Activated CD8-positive, alpha-beta T cell treated with anti-CD3 and anti-CD28 coated beads for 36 hours (primary cell): Measurements from ENCODE around the gene GKN2. TPM values are rescaled to one million over a fixed set of nuclear protein-coding genes. Genes with fewer than 3 reads are reported as not detected.

Experiments
- ATAC-seq: fragments of 200-7000 bp; cut with Tn5 transposase; one replicate; pipeline ENCODE4 v1.10.0; 2021; ENCODE audit warnings: mild to moderate bottlenecking, moderate library complexity
- CTCF ChIA-PET: fragments of 350-600 bp; sonication (Branson Sonifier 250); formaldehyde crosslinking; loops from one replicate; lab custom pipeline; 2021; ENCODE audit warnings: antibody characterized with exemption; lab: Charles Lee
- POLR2A ChIA-PET: fragments of 350-600 bp; sonication (Branson Sonifier 250); formaldehyde crosslinking; loops from one replicate; lab custom pipeline; 2021; ENCODE audit warnings: antibody characterized with exemption; lab: Charles Lee
- DNase-seq: peaks from one replicate; pipeline ENCODE4 v3.0.0-alpha.2; 2020
- H3K27ac Mint-ChIP-seq: one replicate; pipeline ENCODE4 v1.8.0; 2021; ENCODE audit warnings: mild to moderate bottlenecking, mixed read lengths
- H3K27me3 Mint-ChIP-seq: one replicate; pipeline ENCODE4 v1.8.0; 2021; ENCODE audit warnings: mixed read lengths
- H3K36me3 Mint-ChIP-seq: one replicate; pipeline ENCODE4 v1.8.0; 2021; ENCODE audit warnings: low read depth, mixed read lengths
- H3K4me1 Mint-ChIP-seq: one replicate; pipeline ENCODE4 v1.8.0; 2021; ENCODE audit warnings: low read depth, mixed read lengths
- H3K4me3 Mint-ChIP-seq: one replicate; pipeline ENCODE4 v1.8.0; 2021; ENCODE audit warnings: mild to moderate bottlenecking, moderate library complexity, mixed read lengths
- H3K9me3 Mint-ChIP-seq: one replicate; pipeline ENCODE4 v1.8.0; 2021; ENCODE audit warnings: mixed read lengths
- intact Hi-C: fragments of 100-400 bp; cut with micrococcal nuclease; formaldehyde crosslinking; loops from one replicate; pipeline ENCODE4 v1.10.0; 2022
- total RNA-seq, 2 experiments: library from RNA; stranded (reverse); gene quantifications; one replicate each; pipeline ENCODE4 v1.2.3, GENCODE V29; 2021
- TF ChIP-seq, protein P1 (sequence below): fragments of 200-600 bp; IDR thresholded peaks from one replicate; pipeline ENCODE4 v1.8.0; 2022; ENCODE audit warnings: antibody characterized with exemption, mild to moderate bottlenecking

The GKN2 gene
- total RNA-seq, 2 experiments from 2014 or later = not detected

- no peak overlapping the region for H3K4me3 Mint-ChIP-seq
- H3K36me3 Mint-ChIP-seq = no peaks in the 10 kb centered on the region
- no peaks in the 10 kb centered on the region for H3K4me1 Mint-ChIP-seq
- no peak for ATAC-seq
- intact Hi-C loops = no loop called here
- H3K9me3 Mint-ChIP-seq = peaks cover 4% of the 10 kb centered on the region
- CTCF ChIA-PET = interaction anchor here (1.3 to 4.9 kb wide), 3 partner anchors 12 to 220 kb away, joined by 3 to 36 read pairs (median 3); no protein-coding TSS in a partner anchor
- DNase-seq = no peak
- H3K27ac Mint-ChIP-seq = no peak overlapping the region
- TF ChIP-seq, protein P1, sequence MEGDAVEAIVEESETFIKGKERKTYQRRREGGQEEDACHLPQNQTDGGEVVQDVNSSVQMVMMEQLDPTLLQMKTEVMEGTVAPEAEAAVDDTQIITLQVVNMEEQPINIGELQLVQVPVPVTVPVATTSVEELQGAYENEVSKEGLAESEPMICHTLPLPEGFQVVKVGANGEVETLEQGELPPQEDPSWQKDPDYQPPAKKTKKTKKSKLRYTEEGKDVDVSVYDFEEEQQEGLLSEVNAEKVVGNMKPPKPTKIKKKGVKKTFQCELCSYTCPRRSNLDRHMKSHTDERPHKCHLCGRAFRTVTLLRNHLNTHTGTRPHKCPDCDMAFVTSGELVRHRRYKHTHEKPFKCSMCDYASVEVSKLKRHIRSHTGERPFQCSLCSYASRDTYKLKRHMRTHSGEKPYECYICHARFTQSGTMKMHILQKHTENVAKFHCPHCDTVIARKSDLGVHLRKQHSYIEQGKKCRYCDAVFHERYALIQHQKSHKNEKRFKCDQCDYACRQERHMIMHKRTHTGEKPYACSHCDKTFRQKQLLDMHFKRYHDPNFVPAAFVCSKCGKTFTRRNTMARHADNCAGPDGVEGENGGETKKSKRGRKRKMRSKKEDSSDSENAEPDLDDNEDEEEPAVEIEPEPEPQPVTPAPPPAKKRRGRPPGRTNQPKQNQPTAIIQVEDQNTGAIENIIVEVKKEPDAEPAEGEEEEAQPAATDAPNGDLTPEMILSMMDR = no peak
- peaks cover 7% of the 10 kb centered on the region for H3K27me3 Mint-ChIP-seq
- POLR2A ChIA-PET = no interaction called here
Observed at GRCh38 chr2:68936889-68937288, 15.8 kb downstream of the GKN2 start.

DNA sequence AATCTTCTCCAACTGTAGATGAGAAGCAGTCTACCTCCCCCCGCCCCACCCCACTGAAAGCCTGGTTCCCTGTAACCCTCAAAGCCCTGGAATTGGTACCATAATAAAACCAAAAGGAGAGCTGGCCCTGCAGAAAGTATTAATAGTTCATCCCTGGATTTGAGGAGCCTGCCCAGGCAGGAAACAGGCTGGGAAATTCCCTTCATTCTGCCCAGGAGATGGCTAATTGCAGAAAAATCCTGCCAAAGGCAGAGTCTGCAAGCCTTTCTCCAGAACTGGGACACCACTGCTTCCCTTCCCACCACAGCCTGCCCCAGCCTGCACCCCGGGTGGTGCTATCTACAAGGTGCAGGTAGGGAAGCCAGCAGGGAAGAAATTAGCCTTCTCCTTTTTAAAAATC, 16.3 kb downstream of the GKN2 start:
- Mint-ChIP-seq H3K9me3 (peaks cover 4% of the 10 kb centered on the region), H3K27ac (no peak overlapping the region), H3K4me3 (no peak overlapping the region), H3K4me1 (no peaks in the 10 kb centered on the region), H3K27me3 (peaks cover 7% of the 10 kb centered on the region), H3K36me3 (no peaks in the 10 kb centered on the region)
- ATAC-seq (no peak), DNase-seq (no peak)
- POLR2A ChIA-PET = no interaction called here
- TF ChIP-seq, protein P1 = no peak
- intact Hi-C loops = no loop called here
- CTCF ChIA-PET = interaction anchor here (1.3 to 4.9 kb wide), 3 partner anchors 11 to 219 kb away, joined by 3 to 36 read pairs (median 3); no protein-coding TSS in a partner anchor

DNA sequence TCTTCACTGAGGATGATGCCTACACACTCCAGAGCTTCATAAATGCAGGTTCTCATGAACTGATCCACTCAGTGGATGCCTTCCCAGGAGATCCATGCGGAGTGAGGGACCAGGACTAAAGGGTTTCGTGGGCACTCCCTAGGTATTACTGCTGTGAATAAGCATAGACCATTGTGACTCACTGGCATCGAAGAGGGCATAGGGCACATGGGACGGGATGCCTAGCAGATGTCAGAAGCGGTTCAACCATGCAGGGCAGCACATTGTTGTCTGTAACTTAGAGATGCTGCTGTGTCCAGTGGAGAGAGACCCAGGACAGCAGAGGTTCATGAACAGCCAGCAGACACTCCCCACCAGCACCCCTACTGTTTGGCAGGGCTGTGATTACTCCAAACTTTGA, 17.2 kb downstream of the GKN2 start:
- POLR2A ChIA-PET = interaction anchor here (1.2 kb wide), 1 partner anchor 159 kb away, joined by 3 read pairs; no protein-coding TSS in a partner anchor
- CTCF ChIA-PET = interaction anchor here (1.2 to 5.6 kb wide), 4 partner anchors 8 to 283 kb away, joined by 3 to 38 read pairs (median 20); no protein-coding TSS in a partner anchor
- Mint-ChIP-seq H3K4me3 (no peak overlapping the region), H3K27ac (no peak overlapping the region), H3K9me3 (peaks cover 4% of the 10 kb centered on the region), H3K4me1 (no peaks in the 10 kb centered on the region), H3K27me3 (peaks cover 2% of the 10 kb centered on the region), H3K36me3 (no peaks in the 10 kb centered on the region)
- TF ChIP-seq, protein P1 = no peak
- intact Hi-C loops = no loop called here
- DNase-seq = no peak
- ATAC-seq = no peak

- no peak overlapping the region for H3K4me3 Mint-ChIP-seq
- H3K4me1 Mint-ChIP-seq = no peaks in the 10 kb centered on the region
- no peak for DNase-seq
- no peak overlapping the region for H3K27ac Mint-ChIP-seq
- no peaks in the 10 kb centered on the region for H3K27me3 Mint-ChIP-seq
- no peaks in the 10 kb centered on the region for H3K36me3 Mint-ChIP-seq
- TF ChIP-seq, protein P1 = no peak
- no peak for ATAC-seq
- intact Hi-C loops = no loop called here
- ChIA-PET POLR2A (interaction anchor here (0.5 kb wide), 1 partner anchor 684 kb away, joined by 3 read pairs; no protein-coding TSS in a partner anchor), CTCF (interaction anchor here (0.9 to 5.6 kb wide), 5 partner anchors 9 to 471 kb away, joined by 3 to 38 read pairs (median 5); no protein-coding TSS in a partner anchor)
- H3K9me3 Mint-ChIP-seq = peaks cover 5% of the 10 kb centered on the region
Observed at GRCh38 chr2:68934021-68934420, 18.7 kb downstream of the GKN2 start.

GRCh38 chr2:68932402-68932801, 20.3 kb downstream of the GKN2 start:
- Mint-ChIP-seq H3K36me3 (no peaks in the 10 kb centered on the region), H3K4me3 (no peak overlapping the region), H3K27ac (no peak overlapping the region), H3K9me3 (peaks cover 3% of the 10 kb centered on the region), H3K4me1 (no peaks in the 10 kb centered on the region), H3K27me3 (no peaks in the 10 kb centered on the region)
- TF ChIP-seq, protein P1 = no peak
- ATAC-seq = no peak
- intact Hi-C loops = no loop called here
- ChIA-PET POLR2A (no interaction called here), CTCF (interaction anchor here (0.9 to 5.6 kb wide), 4 partner anchors 9 to 223 kb away, joined by 3 to 38 read pairs (median 6); no protein-coding TSS in a partner anchor)
- DNase-seq = no peak
